BJ (cell line): ENCODE measurements around the gene VWA2. TPM values are rescaled to one million over a fixed set of nuclear protein-coding genes. Genes with fewer than 3 reads are reported as not detected.

Experiments
- CTCF ChIA-PET: fragments of 350-600 bp; formaldehyde crosslinking; extraction: SDS; loops from one replicate; lab custom pipeline; 2021; ENCODE audit warnings: antibody characterized with exemption, inconsistent platforms; lab: Yijun Ruan, JAX
- POLR2A ChIA-PET: fragments of 300-600 bp; sonication (Branson Sonifier 250); formaldehyde crosslinking; extraction: SDS; loops from one replicate; lab custom pipeline; 2021; ENCODE audit warnings: antibody characterized with exemption; lab: Charles Lee
- DNase-seq: peaks from one replicate; pipeline ENCODE4 v3.0.0-alpha.2; 2011; ENCODE audit warnings: low read depth
- H3K27me3 ChIP-seq: 2 replicates; pipeline ENCODE4 v1.6.0; 2011; ENCODE audit warnings: low read length; ENCODE audit not compliant: control insufficient read depth, insufficient read depth
- H3K36me3 ChIP-seq: 2 replicates; pipeline ENCODE4 v1.5.1; 2011; ENCODE audit warnings: low read length; ENCODE audit not compliant: control insufficient read depth, insufficient read depth
- H3K4me3 ChIP-seq: 2 replicates; pipeline ENCODE4 v1.5.1; 2011; ENCODE audit warnings: low read depth, mild to moderate bottlenecking, control low read depth, low read length
- CTCF ChIP-seq: IDR thresholded peaks from 2 replicates; pipeline ENCODE4 v1.5.1; 2011; ENCODE audit warnings: low read depth, mild to moderate bottlenecking, control low read depth, inconsistent platforms, low read length, moderate library complexity; ENCODE audit not compliant: insufficient read depth
- polyA plus RNA-seq: library from polyadenylated mRNA; depleted of rRNA; stranded (reverse); fragments of >200 nt; gene quantifications from 2 replicates; pipeline ENCODE4 v1.2.3, GENCODE V29; 2011

The VWA2 gene
- polyA plus RNA-seq, 1 experiment = 0.07 TPM

DNA sequence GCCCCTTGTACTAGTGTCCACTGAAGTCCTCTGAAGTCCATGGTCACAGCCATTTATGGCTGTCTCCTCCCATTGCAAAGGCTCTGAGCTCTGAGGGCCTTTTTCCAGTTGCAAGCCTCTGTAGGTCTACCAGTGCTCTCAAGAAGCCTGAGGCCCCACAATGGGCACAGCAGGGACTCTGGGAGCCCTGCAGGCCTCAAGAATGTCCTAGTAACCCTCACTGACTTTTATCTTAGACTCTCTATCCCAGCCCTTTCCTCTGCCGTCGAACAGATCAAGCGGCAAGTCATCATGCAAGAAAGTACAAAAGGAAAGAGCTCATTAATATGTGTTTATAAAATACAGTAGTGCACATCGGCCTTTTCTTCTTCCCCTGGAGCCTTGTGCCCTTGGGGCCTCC is 23.4 kb downstream of the VWA2 start:
- Histone ChIP-seq H3K4me3 (no peak overlapping the region), H3K36me3 (no peaks in the 10 kb centered on the region), H3K27me3 (no peaks in the 10 kb centered on the region)
- ChIA-PET POLR2A (no interaction called here), CTCF (no interaction called here)
- DNase-seq = no peak
- no peak for TF ChIP-seq CTCF

- ChIA-PET POLR2A (no interaction called here), CTCF (interaction anchor here (0.5 kb wide), 1 partner anchor 791 kb away, joined by 4 read pairs; no protein-coding TSS in a partner anchor)
- Histone ChIP-seq H3K36me3 (no peaks in the 10 kb centered on the region), H3K27me3 (no peaks in the 10 kb centered on the region), H3K4me3 (no peak overlapping the region)
- no peak for TF ChIP-seq CTCF
- no peak for DNase-seq
Measured at GRCh38 chr10:114265392-114266053, 26.5 kb downstream of the VWA2 start.

DNA sequence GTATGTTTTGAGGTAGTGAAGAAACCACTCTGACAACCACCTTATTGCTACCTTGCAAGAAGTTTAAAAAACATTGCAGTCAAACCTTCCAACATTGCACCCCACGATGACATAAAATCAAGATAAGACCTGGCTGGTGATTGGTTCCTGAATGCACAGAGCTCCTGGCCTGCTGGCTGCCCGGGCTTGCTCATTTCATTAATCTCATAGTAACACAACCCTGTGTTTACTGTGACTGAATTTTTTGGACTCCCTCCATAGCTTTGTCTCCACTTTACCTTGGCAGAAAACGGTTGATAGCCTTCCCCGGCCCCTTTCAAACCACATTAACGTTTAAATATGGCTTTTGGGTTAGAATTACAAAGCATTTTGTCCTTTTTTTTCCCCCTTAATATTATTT is 27.5 kb downstream of the VWA2 start:
- Histone ChIP-seq H3K36me3 (no peaks in the 10 kb centered on the region), H3K27me3 (no peaks in the 10 kb centered on the region), H3K4me3 (no peak overlapping the region)
- no peak for TF ChIP-seq CTCF
- CTCF ChIA-PET = interaction anchor here (1.2 to 1.3 kb wide), 2 partner anchors 16 to 37 kb away, joined by 3 to 4 read pairs; no protein-coding TSS in a partner anchor
- POLR2A ChIA-PET = no interaction called here
- DNase-seq = no peak

DNA sequence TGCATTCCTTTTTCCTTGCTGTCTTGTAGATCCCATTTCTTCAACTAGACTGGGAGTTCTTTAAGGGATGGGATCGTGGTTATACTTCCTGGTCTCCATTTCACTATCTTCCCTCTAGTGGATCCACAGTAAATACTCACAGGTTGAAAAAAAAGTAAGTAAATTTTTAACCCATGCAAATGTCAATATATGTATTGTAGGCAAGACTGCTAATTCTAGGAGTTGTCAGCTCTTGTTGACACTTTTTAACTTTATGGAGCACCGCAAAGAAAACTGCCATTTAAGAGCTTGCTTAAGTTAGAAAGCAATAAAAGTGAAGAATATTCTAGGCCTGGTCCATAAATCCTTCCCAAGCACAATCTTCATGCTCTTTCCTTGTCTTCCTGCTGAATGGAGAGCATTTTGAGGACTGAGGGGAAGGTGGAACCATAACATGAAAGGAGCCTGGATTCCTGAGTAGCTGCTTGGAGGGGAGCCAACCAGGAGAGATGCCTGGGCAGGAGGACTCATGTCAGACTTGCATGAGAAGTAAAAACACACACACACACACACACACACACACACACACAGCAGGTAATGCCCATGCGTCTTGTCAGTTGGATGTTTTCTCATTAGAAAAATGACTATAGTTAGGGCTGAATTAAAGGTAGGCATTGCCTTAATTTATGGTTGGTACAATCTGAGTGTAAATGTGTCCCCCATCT is 32.2 kb downstream of the VWA2 start:
- no peak for DNase-seq
- Histone ChIP-seq H3K4me3 (no peak overlapping the region), H3K27me3 (peaks cover 3% of the 10 kb centered on the region), H3K36me3 (no peaks in the 10 kb centered on the region)
- ChIA-PET CTCF (interaction anchor here (1.4 kb wide), 1 partner anchor 32 kb away, joined by 10 read pairs; no protein-coding TSS in a partner anchor), POLR2A (no interaction called here)
- TF ChIP-seq CTCF = no peak

GRCh38 chr10:114271779-114272167 is 32.7 kb downstream of the VWA2 start:
- ChIA-PET POLR2A (no interaction called here), CTCF (interaction anchor here (1.4 kb wide), 1 partner anchor 32 kb away, joined by 10 read pairs; no protein-coding TSS in a partner anchor)
- Histone ChIP-seq H3K27me3 (peaks cover 3% of the 10 kb centered on the region), H3K36me3 (no peaks in the 10 kb centered on the region), H3K4me3 (no peak overlapping the region)
- peak; percentile 87 for DNase-seq
- TF ChIP-seq CTCF = no peak
